ENCODE data around the gene UBALD1. TPM values are rescaled to one million over a fixed set of nuclear protein-coding genes. Genes with fewer than 3 reads are reported as not detected.

Gene UBALD1
- total RNA-seq, 1 experiment from 2014 or later = 24.6 TPM

- intact Hi-C loops (cut with micrococcal nuclease) = no loop called here
- H3K4me1 ChIP-seq (ENCODE audit: insufficient read depth, low read length) = peaks cover 13% of the 10 kb centered on the region
- no peaks in the 10 kb centered on the region for H3K9me2 ChIP-seq (replicated peaks; ENCODE audit: low read length)
- peaks cover 6% of the 10 kb centered on the region for H3K9me3 ChIP-seq (ENCODE audit: low read length)
- 0 out of 2 replicates have a peak, but pooled peaks cover 8% of the 10 kb centered on the region for H4K20me1 ChIP-seq (ENCODE audit: low read length)
- H3K27ac ChIP-seq (ENCODE audit: low read length) = no peak overlapping the region
- DNase-seq = no peak
- peaks cover 8% of the 10 kb centered on the region; the same call in 1 of the 2 replicates for H3K36me3 ChIP-seq (ENCODE audit: low read depth, low read length)
- peaks cover 59% of the 10 kb centered on the region for H3K79me2 ChIP-seq (ENCODE audit: low read length)
- no TSS peak for BruUV-seq (replicated peaks)
- peak overlapping the region; percentile 92; the same call in 1 of the 2 replicates for H3K9ac ChIP-seq (ENCODE audit: low read length)
- no peaks in the 10 kb centered on the region for H3F3A ChIP-seq (ENCODE audit: low read length, unreplicated experiment)
- ATAC-seq = no peak
- no peaks in the 10 kb centered on the region for H3K27me3 ChIP-seq (ENCODE audit: low read length)
- H2AFZ ChIP-seq (ENCODE audit: low read length) = no peak overlapping the region
- H3K4me2 ChIP-seq (ENCODE audit: low read length) = peak overlapping the region; percentile 83
- no peak for TF ChIP-seq EZH2phosphoT487 (IDR thresholded peaks at IDR 0.05; ENCODE audit: borderline replicate concordance, low read length)
- TF ChIP-seq EZH2 (IDR thresholded peaks at IDR 0.05; ENCODE audit: low read length, unreplicated experiment) = no peak
- TF ChIP-seq, protein P1, sequence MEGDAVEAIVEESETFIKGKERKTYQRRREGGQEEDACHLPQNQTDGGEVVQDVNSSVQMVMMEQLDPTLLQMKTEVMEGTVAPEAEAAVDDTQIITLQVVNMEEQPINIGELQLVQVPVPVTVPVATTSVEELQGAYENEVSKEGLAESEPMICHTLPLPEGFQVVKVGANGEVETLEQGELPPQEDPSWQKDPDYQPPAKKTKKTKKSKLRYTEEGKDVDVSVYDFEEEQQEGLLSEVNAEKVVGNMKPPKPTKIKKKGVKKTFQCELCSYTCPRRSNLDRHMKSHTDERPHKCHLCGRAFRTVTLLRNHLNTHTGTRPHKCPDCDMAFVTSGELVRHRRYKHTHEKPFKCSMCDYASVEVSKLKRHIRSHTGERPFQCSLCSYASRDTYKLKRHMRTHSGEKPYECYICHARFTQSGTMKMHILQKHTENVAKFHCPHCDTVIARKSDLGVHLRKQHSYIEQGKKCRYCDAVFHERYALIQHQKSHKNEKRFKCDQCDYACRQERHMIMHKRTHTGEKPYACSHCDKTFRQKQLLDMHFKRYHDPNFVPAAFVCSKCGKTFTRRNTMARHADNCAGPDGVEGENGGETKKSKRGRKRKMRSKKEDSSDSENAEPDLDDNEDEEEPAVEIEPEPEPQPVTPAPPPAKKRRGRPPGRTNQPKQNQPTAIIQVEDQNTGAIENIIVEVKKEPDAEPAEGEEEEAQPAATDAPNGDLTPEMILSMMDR (conservative IDR thresholded peaks at IDR 0.05; ENCODE audit: low read depth, low read length) = no peak
- ChIA-PET CTCF (no interaction called here), POLR2A (ENCODE audit: unreplicated experiment) (interaction anchor here (0.6 to 0.7 kb wide), 2 partner anchors 750 to 1607 kb away, joined by 3 to 14 read pairs; partner anchors contain the start of gene TNFRSF12A)
- H3K4me3 ChIP-seq (ENCODE audit: low read length) = peak overlapping the region; percentile 93
Observed at GRCh38 chr16:4626396-4626795, 11.7 kb upstream of the UBALD1 start.

GRCh38 chr16:4625560-4626159 lies 11.0 kb upstream of the UBALD1 start:
- CTCF ChIA-PET = interaction anchor here (0.5 to 0.6 kb wide), 2 partner anchors 120 to 318 kb away, joined by 3 to 4 read pairs; no protein-coding TSS in a partner anchor
- no peaks in the 10 kb centered on the region for H3K27me3 ChIP-seq (ENCODE audit: low read length)
- H3K9me3 ChIP-seq (ENCODE audit: low read length) = no peaks in the 10 kb centered on the region
- H3K4me1 ChIP-seq (ENCODE audit: insufficient read depth, low read length) = peaks cover 13% of the 10 kb centered on the region
- intact Hi-C loops (cut with micrococcal nuclease) = no loop called here
- peak overlapping the region; percentile 93 for H3K4me3 ChIP-seq (ENCODE audit: low read length)
- H3K9me2 ChIP-seq (replicated peaks; ENCODE audit: low read length) = no peaks in the 10 kb centered on the region
- no peaks in the 10 kb centered on the region for H3F3A ChIP-seq (ENCODE audit: low read length, unreplicated experiment)
- H3K79me2 ChIP-seq (ENCODE audit: low read length) = peaks cover 52% of the 10 kb centered on the region
- 0 out of 2 replicates have a peak, but pooled peaks cover under 1% of the 10 kb centered on the region for H3K36me3 ChIP-seq (ENCODE audit: low read depth, low read length)
- TF ChIP-seq, protein P1 (conservative IDR thresholded peaks at IDR 0.05; ENCODE audit: low read depth, low read length) = no peak
- TF ChIP-seq EZH2 (IDR thresholded peaks at IDR 0.05; ENCODE audit: low read length, unreplicated experiment) (no peak), EZH2phosphoT487 (IDR thresholded peaks at IDR 0.05; ENCODE audit: borderline replicate concordance, low read length) (no peak)
- H3K4me2 ChIP-seq (ENCODE audit: low read length) = peak overlapping the region; percentile 83
- H3K9ac ChIP-seq (ENCODE audit: low read length) = peak overlapping the region; percentile 92
- DNase-seq = no peak
- POLR2A ChIA-PET (ENCODE audit: unreplicated experiment) = interaction anchor here (0.7 kb wide), 1 partner anchor 749 kb away, joined by 3 read pairs; no protein-coding TSS in a partner anchor
- peak; percentile 3 for ATAC-seq
- H2AFZ ChIP-seq (ENCODE audit: low read length) = peak overlapping the region; percentile 84
- TSS peak; percentile 45 for BruUV-seq (replicated peaks)
- 0 out of 2 replicates have a peak, but pooled peaks cover 8% of the 10 kb centered on the region for H4K20me1 ChIP-seq (ENCODE audit: low read length)
- peak overlapping the region; percentile 26; the same call in 1 of the 2 replicates for H3K27ac ChIP-seq (ENCODE audit: low read length)
